HG03439 (cell line): Measurements from ENCODE around the gene ITGA7.

Experiments
- ATAC-seq: cut with Tn5 transposase; IDR thresholded peaks from one replicate; pipeline ENCODE4 v1.9.1; 2021; ENCODE audit warnings: mild to moderate bottlenecking, moderate library complexity; ENCODE audit not compliant: unreplicated experiment

The ITGA7 gene

GRCh38 chr12:55720894-55721444, 13.3 kb upstream of the ITGA7 start:
- no peak for ATAC-seq

GRCh38 chr12:55720071-55720564, 12.4 kb upstream of the ITGA7 start, which contains the start of gene RDH5:
Gene RDH5 (plus strand): TSS chr12:55720393. CDS start chr12:55721185, 792 bp downstream.
- ATAC-seq = no peak

GRCh38 chr12:55719371-55719770, 11.7 kb upstream of the ITGA7 start:
- ATAC-seq = no peak

- ATAC-seq = no peak
These were observed 11.0 kb upstream of the ITGA7 start for GRCh38 chr12:55718624-55719275.

GRCh38 chr12:55718015-55718414, 10.3 kb upstream of the ITGA7 start:
- no peak for ATAC-seq

- no peak for ATAC-seq
These were observed 9.6 kb upstream of the ITGA7 start for GRCh38 chr12:55717011-55718007.

- peak; percentile 23 for ATAC-seq
These were observed 8.9 kb upstream of the ITGA7 start for GRCh38 chr12:55716582-55716957.

GRCh38 chr12:55715833-55716581, 8.3 kb upstream of the ITGA7 start, which contains the start of gene BLOC1S1:
Gene BLOC1S1 (plus strand): TSS chr12:55716046. CDS start chr12:55716052, 6 bp downstream.
- peak; percentile 90 for ATAC-seq

GRCh38 chr12:55715169-55715764, 7.6 kb upstream of the ITGA7 start:
- ATAC-seq = no peak

GRCh38 chr12:55713721-55714120, 6.0 kb upstream of the ITGA7 start:
- ATAC-seq = no peak

GRCh38 chr12:55712700-55713415, 5.2 kb upstream of the ITGA7 start:
- ATAC-seq = no peak

- ATAC-seq = no peak
These were observed 4.3 kb upstream of the ITGA7 start for GRCh38 chr12:55711786-55712553.

GRCh38 chr12:55708695-55709233, 1.1 kb upstream of the ITGA7 start:
- no peak for ATAC-seq

GRCh38 chr12:55707219-55707671, 459 bp downstream of the ITGA7 start:
- no peak for ATAC-seq

GRCh38 chr12:55706568-55707218, 1.0 kb downstream of the ITGA7 start:
- ATAC-seq = no peak

GRCh38 chr12:55705782-55706402, 1.8 kb downstream of the ITGA7 start:
- ATAC-seq = no peak
